MG63 (cell line): ENCODE results near the gene ABL2. TPM values are rescaled to one million over a fixed set of nuclear protein-coding genes. Genes with fewer than 3 reads are reported as not detected.
"Not testable (repeated sequence)": the region's sequence is repeated elsewhere in the genome, so short reads cannot be mapped to it uniquely, and the experiment has no call there.

Source experiments
- DNase-seq: peaks from one replicate; pipeline ENCODE4 v3.0.0-alpha.2; 2020
- H3K27me3 ChIP-seq: fragments of 250-450 bp; sonication (Bioruptor Pico); 2 replicates; pipeline ENCODE4 v1.5.1; 2020; ENCODE audit warnings: mild to moderate bottlenecking, moderate library complexity
- H3K36me3 ChIP-seq: fragments of 250-450 bp; sonication (Bioruptor Pico); 2 replicates; pipeline ENCODE4 v1.5.1; 2020; ENCODE audit warnings: mild to moderate bottlenecking, moderate library complexity
- H3K4me3 ChIP-seq: fragments of 250-450 bp; sonication (Bioruptor Pico); 2 replicates; pipeline ENCODE4 v1.5.1; 2020; ENCODE audit warnings: mild to moderate bottlenecking, moderate library complexity
- H3K9me3 ChIP-seq: fragments of 250-450 bp; sonication (Bioruptor Pico); 2 replicates; pipeline ENCODE4 v1.5.1; 2020; ENCODE audit warnings: mild to moderate bottlenecking, moderate library complexity
- total RNA-seq: library from RNA; depleted of rRNA; stranded (reverse); fragments of >200 nt; shearing (Covaris generic); gene quantifications from 2 replicates; pipeline ENCODE4 v1.2.3, GENCODE V29; 2014; ENCODE audit warnings: low replicate concordance; rRNA removed

The ABL2 gene
- 31.3 and 33.6 TPM in 2 replicates for total RNA-seq

GRCh38 chr1:179229214-179230140 is at the start of gene ABL2:
Gene ABL2 (minus strand): TSS chr1:179229677. CDS start chr1:179229397, 280 bp downstream.
- peak; percentile 50 for DNase-seq

GRCh38 chr1:179278920-179279319 is 49.4 kb upstream of the ABL2 start:
- Histone ChIP-seq H3K9me3 (peaks cover 13% of the 10 kb centered on the region), H3K4me3 (no peak overlapping the region), H3K36me3 (no peaks in the 10 kb centered on the region), H3K27me3 (no peaks in the 10 kb centered on the region)
- DNase-seq = no peak

More at GRCh38 chr1:179229214-179230140, at the start of gene ABL2:
- no peaks in the 10 kb centered on the region for H3K9me3 ChIP-seq
- H3K36me3 ChIP-seq = peaks cover 5% of the 10 kb centered on the region
- H3K27me3 ChIP-seq = no peaks in the 10 kb centered on the region
- H3K4me3 ChIP-seq = peak within 1 kb of the TSS; percentile 87

- not testable (repeated sequence) for H3K9me3 ChIP-seq, H3K4me3 ChIP-seq, H3K27me3 ChIP-seq, H3K36me3 ChIP-seq, DNase-seq
Observed at GRCh38 chr1:179274424-179274823, 44.9 kb upstream of the ABL2 start.

DNA sequence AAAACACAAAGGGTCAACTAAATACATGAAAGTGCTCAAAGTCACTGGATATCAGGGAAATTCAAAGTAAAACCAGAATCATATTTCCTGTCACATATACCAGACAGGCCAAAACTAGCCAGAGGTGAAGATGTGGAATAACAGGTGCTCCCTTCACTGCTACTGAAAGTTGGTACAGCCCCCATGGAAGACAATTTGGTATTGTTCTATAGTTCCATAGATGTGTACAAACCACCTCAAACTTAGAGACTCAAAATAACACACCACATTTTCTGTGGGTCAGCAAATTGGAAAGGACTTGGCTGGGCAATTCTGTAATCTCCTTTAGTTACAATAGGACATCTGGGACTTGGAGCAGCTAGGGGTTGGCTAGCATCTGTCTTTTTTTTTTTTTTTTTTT is 39.6 kb upstream of the ABL2 start:
- DNase-seq = no peak
- no peaks in the 10 kb centered on the region for H3K27me3 ChIP-seq
- no peak overlapping the region for H3K4me3 ChIP-seq
- H3K9me3 ChIP-seq = no peaks in the 10 kb centered on the region
- no peaks in the 10 kb centered on the region for H3K36me3 ChIP-seq

- Histone ChIP-seq H3K27me3 (no peaks in the 10 kb centered on the region), H3K4me3 (no peak overlapping the region), H3K9me3 (no peaks in the 10 kb centered on the region), H3K36me3 (no peaks in the 10 kb centered on the region)
- no peak for DNase-seq
Observed at GRCh38 chr1:179264507-179264906, 35.0 kb upstream of the ABL2 start.

DNA sequence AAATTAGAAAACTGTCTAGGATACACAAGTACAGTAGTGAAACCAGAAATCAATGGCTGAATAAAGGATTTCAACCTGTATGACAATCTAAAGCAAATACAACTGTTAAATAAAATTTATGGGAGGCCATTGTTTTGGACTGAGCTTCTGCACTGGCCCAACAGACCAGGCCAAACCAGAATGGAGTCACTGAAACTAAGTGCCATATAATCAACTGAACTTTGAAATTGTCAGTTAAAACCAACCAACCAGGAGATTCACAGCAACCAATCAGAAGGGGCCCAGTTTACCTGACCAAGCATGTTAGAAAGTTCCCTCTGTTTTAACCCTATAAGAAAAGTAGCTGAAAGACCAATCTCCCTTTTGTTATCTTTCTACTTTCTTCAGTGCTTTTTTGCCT is 33.6 kb upstream of the ABL2 start:
- no peak overlapping the region for H3K4me3 ChIP-seq
- no peak for DNase-seq
- no peaks in the 10 kb centered on the region for H3K27me3 ChIP-seq
- no peaks in the 10 kb centered on the region for H3K36me3 ChIP-seq
- H3K9me3 ChIP-seq = no peaks in the 10 kb centered on the region

DNA sequence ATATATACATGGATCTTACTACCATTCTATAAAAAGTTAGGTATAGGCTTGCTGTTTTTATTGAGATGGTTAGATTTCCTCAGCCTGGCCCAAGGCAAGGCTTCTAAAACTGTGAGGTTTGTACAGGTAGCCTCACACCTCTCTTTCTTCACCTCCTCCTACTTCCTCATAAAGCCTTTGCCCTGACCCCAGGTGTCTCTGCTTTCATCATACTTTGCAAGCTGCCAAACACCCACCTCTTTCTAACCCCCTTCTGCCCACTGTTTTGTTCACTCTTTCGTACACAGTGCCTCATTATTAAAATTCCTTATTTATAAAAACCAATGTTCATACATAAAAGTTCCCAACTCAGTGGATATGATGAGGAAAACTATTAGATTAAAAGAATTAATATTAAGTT is 32.7 kb upstream of the ABL2 start:
- Histone ChIP-seq H3K4me3 (no peak overlapping the region), H3K36me3 (no peaks in the 10 kb centered on the region), H3K27me3 (no peaks in the 10 kb centered on the region), H3K9me3 (no peaks in the 10 kb centered on the region)
- no peak for DNase-seq

DNA sequence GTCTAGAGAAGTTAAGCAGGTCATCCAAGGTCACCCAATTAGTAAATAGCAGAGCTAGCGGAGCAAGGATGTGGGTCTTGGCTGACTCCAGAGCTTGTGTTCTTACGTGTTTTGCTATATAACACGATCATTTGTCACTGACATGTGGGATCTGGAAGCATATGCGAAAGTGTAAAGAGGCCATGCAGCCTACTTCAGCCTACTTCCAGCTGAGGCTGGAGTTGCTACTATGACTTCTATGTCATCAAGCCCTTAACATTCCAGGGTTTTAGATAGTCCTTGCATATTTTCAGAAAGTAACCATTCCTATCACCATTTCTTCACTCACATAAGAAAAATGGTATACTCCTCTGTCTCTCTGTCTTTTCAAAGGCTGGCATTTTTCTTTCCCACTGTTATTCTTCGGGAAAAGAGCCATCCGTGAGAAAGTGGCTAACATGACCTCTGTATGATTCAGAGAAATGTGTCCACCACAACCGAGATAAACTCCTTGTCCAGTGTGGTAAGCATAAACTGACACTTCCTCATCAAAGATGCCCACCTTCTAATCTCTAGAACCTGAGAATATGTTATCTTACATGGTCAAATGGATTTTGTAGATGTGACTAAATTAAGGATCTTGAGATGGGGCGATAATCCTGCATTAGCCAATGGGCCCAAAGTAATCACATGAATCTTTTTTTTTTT is 24.0 kb upstream of the ABL2 start:
- no peaks in the 10 kb centered on the region for H3K9me3 ChIP-seq
- no peak for DNase-seq
- no peak overlapping the region for H3K4me3 ChIP-seq
- H3K36me3 ChIP-seq = no peaks in the 10 kb centered on the region
- H3K27me3 ChIP-seq = no peaks in the 10 kb centered on the region

DNA sequence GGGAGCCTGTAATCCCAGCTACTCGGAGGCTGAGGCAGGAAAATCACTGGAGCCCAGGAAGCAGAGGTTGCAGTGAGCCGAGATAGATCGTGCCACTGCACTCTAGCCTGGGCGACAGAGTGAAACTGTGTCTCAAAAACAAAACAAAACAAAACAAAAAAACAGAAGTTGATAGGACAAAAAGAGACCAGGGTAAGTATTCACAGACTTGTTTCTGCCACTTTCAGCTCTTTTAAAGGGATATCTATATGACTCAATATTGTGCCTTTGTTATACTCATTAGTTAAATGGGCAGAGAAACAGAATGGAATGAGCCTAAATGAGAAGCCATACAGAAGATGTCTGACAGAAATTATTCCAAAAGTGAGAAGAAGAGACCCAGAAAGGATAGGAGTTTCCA is 23.1 kb upstream of the ABL2 start:
- no peak overlapping the region for H3K4me3 ChIP-seq
- H3K36me3 ChIP-seq = no peaks in the 10 kb centered on the region
- no peaks in the 10 kb centered on the region for H3K9me3 ChIP-seq
- DNase-seq = no peak
- H3K27me3 ChIP-seq = no peaks in the 10 kb centered on the region

- H3K36me3 ChIP-seq = no peaks in the 10 kb centered on the region
- no peak overlapping the region for H3K4me3 ChIP-seq
- H3K27me3 ChIP-seq = no peaks in the 10 kb centered on the region
- no peak for DNase-seq
- no peaks in the 10 kb centered on the region for H3K9me3 ChIP-seq
Observed at GRCh38 chr1:179251675-179252074, 22.2 kb upstream of the ABL2 start.

DNA sequence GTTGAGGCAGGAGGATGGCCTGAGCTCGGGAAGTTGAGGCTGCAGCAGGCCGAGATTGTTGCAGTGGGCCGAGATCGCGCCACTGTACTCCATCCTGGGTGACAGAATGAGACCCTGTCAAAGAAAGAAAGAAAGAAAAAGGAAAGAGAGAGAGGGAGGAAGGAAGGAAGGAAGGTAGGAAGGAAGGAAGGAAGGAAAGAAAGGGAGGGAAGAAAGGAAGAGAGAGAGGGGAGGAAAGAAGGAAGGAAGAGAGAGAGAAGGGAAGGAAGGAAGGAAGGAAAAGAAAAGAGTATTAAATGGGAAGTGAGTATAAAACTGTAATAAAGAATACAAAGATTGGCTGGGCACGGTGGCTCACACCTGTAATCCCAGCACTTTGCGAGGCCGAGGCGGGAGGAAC is 18.4 kb upstream of the ABL2 start:
- Histone ChIP-seq H3K27me3 (no peaks in the 10 kb centered on the region), H3K36me3 (no peaks in the 10 kb centered on the region), H3K4me3 (no peak overlapping the region), H3K9me3 (no peaks in the 10 kb centered on the region)
- DNase-seq = no peak

DNA sequence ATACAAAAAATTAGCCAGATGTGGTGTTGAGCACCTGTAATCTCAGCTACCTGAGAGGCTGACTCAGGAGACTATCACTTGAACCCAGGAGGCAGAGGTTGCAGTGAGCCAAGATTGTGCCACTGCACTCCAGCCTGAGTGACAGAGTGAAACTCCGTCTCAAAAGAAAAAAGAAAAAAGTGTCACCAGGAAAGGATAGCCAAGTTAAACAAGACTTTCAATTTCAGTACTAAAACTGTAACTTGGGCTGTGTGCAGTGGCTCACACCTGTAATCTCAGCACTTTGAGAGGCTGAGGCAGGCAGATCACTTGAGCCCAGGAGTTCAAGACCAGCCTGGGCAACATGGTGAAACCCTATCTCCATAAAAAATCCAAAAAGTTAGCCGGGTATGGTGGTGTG is 15.9 kb upstream of the ABL2 start:
- not testable (repeated sequence) for H3K36me3 ChIP-seq, H3K4me3 ChIP-seq, H3K9me3 ChIP-seq, H3K27me3 ChIP-seq, DNase-seq

GRCh38 chr1:179241530-179242097 is 12.1 kb upstream of the ABL2 start:
- DNase-seq = no peak
- Histone ChIP-seq H3K36me3 (no peaks in the 10 kb centered on the region), H3K4me3 (no peak overlapping the region), H3K9me3 (no peaks in the 10 kb centered on the region), H3K27me3 (no peaks in the 10 kb centered on the region)

DNA sequence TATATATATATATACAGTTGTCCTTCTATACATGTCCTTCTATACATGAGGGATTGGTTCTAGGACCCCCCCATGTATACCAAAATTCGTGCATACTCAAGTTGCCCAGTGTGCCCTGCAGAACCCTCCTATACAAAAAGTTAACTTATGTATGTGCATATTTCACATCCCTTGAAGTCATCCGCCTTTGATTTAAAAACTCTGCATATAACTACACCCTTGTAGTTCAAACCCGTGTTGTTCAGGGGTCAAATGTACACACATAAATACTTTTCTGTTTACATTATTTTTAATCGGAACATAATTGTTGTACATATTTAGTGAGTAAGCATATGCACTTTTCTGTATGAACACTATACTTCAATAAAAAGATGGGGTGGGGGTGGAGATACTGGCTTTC is 7.7 kb upstream of the ABL2 start:
- no peak for DNase-seq
- H3K9me3 ChIP-seq = no peaks in the 10 kb centered on the region
- H3K4me3 ChIP-seq = no peak overlapping the region

DNA sequence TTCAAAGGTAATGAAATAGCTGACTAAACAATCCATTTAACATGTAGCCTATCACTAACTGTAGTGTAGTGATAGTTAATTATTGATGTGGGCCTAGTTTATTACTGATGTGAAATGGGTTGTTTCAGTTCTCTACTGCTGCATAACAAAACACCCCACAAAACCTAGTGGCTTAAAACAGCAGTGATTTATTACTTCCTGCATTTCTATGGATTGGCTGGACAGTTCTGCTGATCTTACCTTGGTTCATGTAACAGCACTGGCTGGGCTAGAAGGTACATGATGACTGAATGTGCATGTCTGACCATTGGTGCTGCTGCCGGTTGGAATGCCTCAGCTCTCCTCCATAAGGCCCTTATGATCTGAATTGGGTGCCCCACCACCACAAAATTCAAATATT is 5.4 kb upstream of the ABL2 start:
- no peak overlapping the region for H3K4me3 ChIP-seq
- H3K36me3 ChIP-seq = no peaks in the 10 kb centered on the region
- no peak for DNase-seq
- no peaks in the 10 kb centered on the region for H3K9me3 ChIP-seq
- H3K27me3 ChIP-seq = no peaks in the 10 kb centered on the region

More for the DNA sequence above, 7.7 kb upstream of the ABL2 start:
- H3K36me3 ChIP-seq = no peaks in the 10 kb centered on the region
- no peaks in the 10 kb centered on the region for H3K27me3 ChIP-seq

DNA sequence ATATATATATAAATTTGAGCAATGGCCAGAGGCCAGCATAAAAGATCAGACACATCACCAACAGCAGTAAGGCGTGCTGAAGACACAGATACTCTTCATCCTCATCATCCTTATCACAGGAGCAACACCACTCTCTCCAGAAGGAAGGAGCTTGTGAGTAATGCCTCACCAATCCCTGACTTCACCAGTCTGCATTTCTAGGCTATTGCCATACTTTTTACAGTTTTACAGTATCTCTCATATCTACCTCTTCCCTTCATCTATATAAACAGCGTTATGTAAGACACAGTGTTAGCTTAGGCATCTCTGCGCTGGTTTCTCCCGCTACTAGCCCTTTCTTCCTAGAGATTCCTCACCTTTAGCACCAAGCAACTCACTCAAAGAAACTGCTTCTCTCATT is 2.4 kb upstream of the ABL2 start:
- H3K4me3 ChIP-seq = no peak overlapping the region
- no peak for DNase-seq

DNA sequence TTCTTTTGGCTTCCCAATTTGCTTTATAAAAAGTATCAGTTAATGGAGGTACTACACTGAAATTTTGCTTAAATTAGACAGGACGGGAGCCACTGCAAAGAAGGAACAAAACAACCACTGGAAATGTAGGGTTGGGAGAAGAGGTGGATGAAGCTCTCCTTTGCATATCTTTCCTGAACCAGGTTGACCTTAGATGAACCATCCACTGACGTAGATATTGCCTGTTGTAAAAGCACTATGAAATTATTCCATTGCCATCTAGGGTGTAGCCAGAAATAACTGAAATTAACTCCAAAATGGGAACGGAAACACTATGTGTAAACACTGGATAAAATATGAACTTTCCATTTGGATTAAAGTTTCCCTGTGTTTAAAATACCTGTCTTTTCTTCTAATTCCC is 1.2 kb upstream of the ABL2 start:
- Histone ChIP-seq H3K27me3 (no peaks in the 10 kb centered on the region), H3K36me3 (peaks cover 5% of the 10 kb centered on the region), H3K9me3 (no peaks in the 10 kb centered on the region), H3K4me3 (no peak overlapping the region)
- no peak for DNase-seq

More for the DNA sequence above, 2.4 kb upstream of the ABL2 start:
- no peaks in the 10 kb centered on the region for H3K9me3 ChIP-seq
- H3K27me3 ChIP-seq = no peaks in the 10 kb centered on the region
- H3K36me3 ChIP-seq = peaks cover 5% of the 10 kb centered on the region
